K562 (cell line): ENCODE results near the gene AS3MT. TPM values are rescaled to one million over a fixed set of nuclear protein-coding genes. Genes with fewer than 3 reads are reported as not detected.
A peak's percentile ranks its signal among the peaks of the same experiment; 100 is the strongest.

Source experiments
- ATF1 ChIP-seq, 2 experiments: fragments of 450-650 bp in 1 of 2; IDR thresholded peaks; 2 replicates each; pipeline ENCODE4 v1.6.1; 2016; ENCODE audit warnings: missing compliant biosample characterization in 1 of 2, missing genetic modification characterization in 1 of 2
- CBFB ChIP-seq: sonication (generic); formaldehyde crosslinking; IDR thresholded peaks from 2 replicates; pipeline ENCODE4 v1.4.0; 2020; ENCODE audit warnings: mild to moderate bottlenecking, missing genetic modification reagents
- CBX5 ChIP-seq: IDR thresholded peaks from 2 replicates; pipeline ENCODE4 v1.6.1; 2014; ENCODE audit warnings: low read depth, borderline replicate concordance
- EP300 ChIP-seq: IDR thresholded peaks from 2 replicates; pipeline ENCODE4 v1.6.1; 2012; ENCODE audit warnings: low read length, improper control_type of control experiment
- ETV6 ChIP-seq, 3 experiments: fragments of 150-350 bp in 1 of 3; sonication (generic) in 1 of 3; formaldehyde crosslinking in 1 of 3; IDR thresholded peaks; 2 replicates each; pipeline versions ENCODE4 v1.6.1 to v1.8.0; 2014 to 2022; ENCODE audit warnings: borderline replicate concordance in 2 of 3, low read depth in 2 of 3, antibody characterized with exemption in 1 of 3, low read length in 1 of 3, mild to moderate bottlenecking in 1 of 3, missing genetic modification reagents in 1 of 3
- FOXP1 ChIP-seq: sonication (generic); formaldehyde crosslinking; IDR thresholded peaks from 2 replicates; pipeline ENCODE4 v1.8.0; 2022; ENCODE audit warnings: mild to moderate bottlenecking, missing genetic modification reagents
- KAT8 ChIP-seq: fragments of 450-650 bp; IDR thresholded peaks from 2 replicates; pipeline ENCODE4 v1.6.1; 2016; ENCODE audit warnings: low read depth, mild to moderate bottlenecking
- L3MBTL2 ChIP-seq: fragments of 450-650 bp; IDR thresholded peaks from 2 replicates; pipeline ENCODE4 v1.6.1; 2016; ENCODE audit warnings: mild to moderate bottlenecking, moderate library complexity
- LEF1 ChIP-seq: fragments of 450-650 bp; IDR thresholded peaks from 2 replicates; pipeline ENCODE4 v1.6.1; 2016; ENCODE audit warnings: mild to moderate bottlenecking
- PHB ChIP-seq: fragments of 250-450 bp; sonication (Bioruptor Pico); IDR thresholded peaks from 2 replicates; pipeline ENCODE4 v1.5.0; 2021
- SMARCA4 ChIP-seq: fragments of 450-650 bp; IDR thresholded peaks from 2 replicates; pipeline ENCODE4 v1.6.1; 2016
- TEAD1 ChIP-seq, 2 experiments: fragments of 450-650 bp in 1 of 2; sonication (generic) in 1 of 2; formaldehyde crosslinking; IDR thresholded peaks; 2 replicates each; pipeline versions ENCODE4 v1.4.0 to v1.8.0; 2020 to 2022; ENCODE audit warnings: mild to moderate bottlenecking in 2 of 2, missing genetic modification reagents in 1 of 2
- TEAD4 ChIP-seq, 2 experiments: sonication (generic) in 1 of 2; formaldehyde crosslinking in 1 of 2; IDR thresholded peaks; 2 replicates each; pipeline versions ENCODE4 v1.6.1 to v1.8.0; 2012 to 2022; ENCODE audit warnings: borderline replicate concordance in 1 of 2, inconsistent platforms in 1 of 2, low read length in 1 of 2, mild to moderate bottlenecking in 1 of 2, missing genetic modification reagents in 1 of 2
- ZC3H4 ChIP-seq: sonication (generic); formaldehyde crosslinking; IDR thresholded peaks from 2 replicates; pipeline ENCODE4 v1.9.0; 2021; ENCODE audit warnings: missing genetic modification reagents, borderline replicate concordance
- ZFX ChIP-seq: sonication (generic); formaldehyde crosslinking; IDR thresholded peaks from 2 replicates; pipeline ENCODE4 v1.8.0; 2022; ENCODE audit warnings: mild to moderate bottlenecking, missing genetic modification reagents, moderate library complexity
- ZNF175 ChIP-seq: fragments of 200-800 bp; sonication (Bioruptor generic); IDR thresholded peaks from 2 replicates; pipeline ENCODE4 v1.6.1; 2016; ENCODE audit warnings: low read depth, mild to moderate bottlenecking, missing genetic modification characterization, missing compliant biosample characterization
- ZNF217 ChIP-seq: sonication (generic); formaldehyde crosslinking; IDR thresholded peaks from 2 replicates; pipeline ENCODE4 v1.8.0; 2022; ENCODE audit warnings: mild to moderate bottlenecking, missing genetic modification reagents
- ZNF232 ChIP-seq: sonication (generic); formaldehyde crosslinking; IDR thresholded peaks from 2 replicates; pipeline ENCODE4 v1.8.0; 2022; ENCODE audit warnings: mild to moderate bottlenecking, missing genetic modification reagents
- ZNF699 ChIP-seq: fragments of 250-450 bp; sonication (Bioruptor Pico); IDR thresholded peaks from 2 replicates; pipeline ENCODE4 v1.8.0; 2021; ENCODE audit warnings: mild to moderate bottlenecking, moderate library complexity; ENCODE audit not compliant: insufficient replicate concordance
- polyA plus RNA-seq, 8 experiments: library from polyadenylated mRNA; depleted of rRNA in 4 of 8; stranded (reverse) in 5 of 8; unstranded in 3 of 8; fragments of >200 nt; fragmentation: Nextera tagmentation in 2 of 8; fragmentation: Illumina TruSeq in 1 of 8; extraction: Ambion mirVana in 2 of 8; extraction: Trizol in 1 of 8; gene quantifications; 2 replicates each; pipeline versions ENCODE4 v1.2.1 to v1.2.3, GENCODE V29; 2011 to 2014; ENCODE audit warnings: inconsistent platforms in 1 of 8, missing spikeins in 1 of 8
- total RNA-seq, 7 experiments: library from RNA; depleted of rRNA in 6 of 7; stranded (reverse); fragments of >200 nt in 6 of 7; fragmentation: Illumina TruSeq in 2 of 7; extraction: Trizol in 2 of 7; gene quantifications; 2 replicates each; pipeline versions ENCODE4 v1.2.1 to v1.2.3, GENCODE V29; 2011 to 2021; ENCODE audit warnings: low replicate concordance in 1 of 7
- TF ChIP-seq, protein P1 (sequence below): fragments of 200-800 bp; sonication (Bioruptor generic); IDR thresholded peaks from 2 replicates; pipeline ENCODE4 v1.6.1; 2017; ENCODE audit warnings: missing genetic modification characterization, missing compliant biosample characterization
- TF ChIP-seq, protein P2 (sequence below), 2 experiments: IDR thresholded peaks; 2 replicates each; pipeline ENCODE4 v1.6.1; 2011; ENCODE audit warnings: borderline replicate concordance in 1 of 2, control low read depth in 1 of 2, low read depth in 1 of 2, low read length in 1 of 2, mild to moderate bottlenecking in 1 of 2, mixed read lengths in 1 of 2, moderate library complexity in 1 of 2; ENCODE audit not compliant: insufficient read depth in 1 of 2, insufficient read length in 1 of 2, poor library complexity in 1 of 2, severe bottlenecking in 1 of 2; ENCODE audit errors: extremely low read depth in 1 of 2
- TF ChIP-seq, protein P3 (sequence below): sonication (generic); formaldehyde crosslinking; IDR thresholded peaks from 2 replicates; pipeline ENCODE4 v1.8.1; 2023; ENCODE audit warnings: mild to moderate bottlenecking, missing genetic modification reagents

The AS3MT gene
- total and polyA plus RNA-seq, 9 of the 15 experiments (the other 6 are each of a cell fraction or from before 2014, with no cell fraction given), result 0.04 to 0.33 (median 0.19) TPM; not detected in 2

DNA sequence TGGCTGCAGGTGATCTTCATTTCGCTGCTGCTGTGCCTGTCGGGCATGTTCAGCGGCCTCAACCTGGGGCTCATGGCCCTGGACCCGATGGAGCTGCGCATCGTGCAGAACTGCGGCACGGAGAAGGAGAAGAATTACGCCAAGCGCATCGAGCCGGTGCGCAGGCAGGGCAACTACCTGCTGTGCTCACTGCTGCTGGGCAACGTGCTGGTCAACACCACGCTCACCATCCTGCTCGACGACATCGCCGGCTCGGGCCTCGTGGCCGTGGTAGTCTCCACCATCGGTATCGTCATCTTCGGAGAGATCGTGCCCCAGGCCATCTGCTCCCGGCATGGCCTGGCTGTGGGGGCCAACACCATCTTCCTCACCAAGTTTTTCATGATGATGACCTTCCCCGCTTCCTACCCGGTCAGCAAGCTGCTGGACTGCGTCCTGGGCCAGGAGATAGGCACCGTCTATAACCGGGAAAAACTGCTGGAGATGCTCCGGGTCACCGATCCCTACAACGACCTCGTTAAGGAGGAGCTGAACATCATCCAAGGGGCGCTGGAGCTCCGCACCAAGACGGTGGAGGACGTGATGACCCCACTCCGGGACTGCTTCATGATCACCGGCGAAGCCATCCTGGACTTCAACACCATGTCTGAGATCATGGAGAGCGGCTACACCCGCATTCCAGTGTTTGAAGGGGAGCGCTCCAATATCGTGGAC, 50.1 kb downstream of the AS3MT start (continued):
- TF ChIP-seq TEAD4 (IDR thresholded peaks at IDR 0.05; ENCODE audit: low read length), result no peak
- TF ChIP-seq TEAD4 (CRISPR knock-in tag; IDR thresholded peaks at IDR 0.05; ENCODE audit: borderline replicate concordance), result peak; percentile 78; the same call in 1 of the 2 replicates
- TF ChIP-seq FOXP1 (CRISPR knock-in tag), result 0 out of 2 replicates have a peak, but pooled peaks have one; percentile 46
- no peak for TF ChIP-seq EP300
- 0 out of 4 replicates have a peak, but pooled peaks of 1 of the 2 experiments have one; percentile 34 for TF ChIP-seq TEAD1 (CRISPR knock-in tag; IDR thresholded peaks at IDR 0.05)
- TF ChIP-seq, protein P1, sequence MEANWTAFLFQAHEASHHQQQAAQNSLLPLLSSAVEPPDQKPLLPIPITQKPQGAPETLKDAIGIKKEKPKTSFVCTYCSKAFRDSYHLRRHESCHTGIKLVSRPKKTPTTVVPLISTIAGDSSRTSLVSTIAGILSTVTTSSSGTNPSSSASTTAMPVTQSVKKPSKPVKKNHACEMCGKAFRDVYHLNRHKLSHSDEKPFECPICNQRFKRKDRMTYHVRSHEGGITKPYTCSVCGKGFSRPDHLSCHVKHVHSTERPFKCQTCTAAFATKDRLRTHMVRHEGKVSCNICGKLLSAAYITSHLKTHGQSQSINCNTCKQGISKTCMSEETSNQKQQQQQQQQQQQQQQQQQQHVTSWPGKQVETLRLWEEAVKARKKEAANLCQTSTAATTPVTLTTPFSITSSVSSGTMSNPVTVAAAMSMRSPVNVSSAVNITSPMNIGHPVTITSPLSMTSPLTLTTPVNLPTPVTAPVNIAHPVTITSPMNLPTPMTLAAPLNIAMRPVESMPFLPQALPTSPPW, result no peak
- TF ChIP-seq ZNF232 (CRISPR knock-in tag), result 0 out of 2 replicates have a peak, but pooled peaks have one; percentile 16
- TF ChIP-seq ZNF699 (CRISPR knock-in tag), result no peak
- TF ChIP-seq SMARCA4, result no peak
- no peak for TF ChIP-seq ETV6 (IDR thresholded peaks at IDR 0.05; ENCODE audit: borderline replicate concordance in 1 of 2, low read depth in 2 of 2, low read length in 1 of 2)
- no peak for TF ChIP-seq ETV6 (CRISPR knock-in tag; IDR thresholded peaks at IDR 0.05; ENCODE audit: borderline replicate concordance)
- peak; percentile 65 for TF ChIP-seq L3MBTL2
- no peak for TF ChIP-seq PHB (CRISPR knock-in tag)
- no peak for TF ChIP-seq ATF1 (CRISPR knock-in tag; IDR thresholded peaks at IDR 0.05)
- TF ChIP-seq ATF1 (tag; IDR thresholded peaks at IDR 0.05), result no peak
- TF ChIP-seq CBX5, result no peak
- peak; percentile 27 for TF ChIP-seq ZFX (CRISPR knock-in tag)
- no peak for TF ChIP-seq ZNF175
- TF ChIP-seq, protein P2, sequence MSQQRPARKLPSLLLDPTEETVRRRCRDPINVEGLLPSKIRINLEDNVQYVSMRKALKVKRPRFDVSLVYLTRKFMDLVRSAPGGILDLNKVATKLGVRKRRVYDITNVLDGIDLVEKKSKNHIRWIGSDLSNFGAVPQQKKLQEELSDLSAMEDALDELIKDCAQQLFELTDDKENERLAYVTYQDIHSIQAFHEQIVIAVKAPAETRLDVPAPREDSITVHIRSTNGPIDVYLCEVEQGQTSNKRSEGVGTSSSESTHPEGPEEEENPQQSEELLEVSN (IDR thresholded peaks at IDR 0.05; ENCODE audit: borderline replicate concordance in 1 of 2, extremely low read depth in 1 of 2, insufficient read depth in 1 of 2, insufficient read length in 1 of 2, low read depth in 1 of 2, low read length in 1 of 2, poor library complexity in 1 of 2, severe bottlenecking in 1 of 2), result peak; percentile 65 to 74
- no peak for TF ChIP-seq KAT8
- TF ChIP-seq CBFB (CRISPR knock-in tag), result 0 out of 2 replicates have a peak, but pooled peaks have one; percentile 80
- TF ChIP-seq ZNF217 (CRISPR knock-in tag), result no peak
- no peak for TF ChIP-seq ZC3H4 (CRISPR knock-in tag)
- TF ChIP-seq, protein P3, sequence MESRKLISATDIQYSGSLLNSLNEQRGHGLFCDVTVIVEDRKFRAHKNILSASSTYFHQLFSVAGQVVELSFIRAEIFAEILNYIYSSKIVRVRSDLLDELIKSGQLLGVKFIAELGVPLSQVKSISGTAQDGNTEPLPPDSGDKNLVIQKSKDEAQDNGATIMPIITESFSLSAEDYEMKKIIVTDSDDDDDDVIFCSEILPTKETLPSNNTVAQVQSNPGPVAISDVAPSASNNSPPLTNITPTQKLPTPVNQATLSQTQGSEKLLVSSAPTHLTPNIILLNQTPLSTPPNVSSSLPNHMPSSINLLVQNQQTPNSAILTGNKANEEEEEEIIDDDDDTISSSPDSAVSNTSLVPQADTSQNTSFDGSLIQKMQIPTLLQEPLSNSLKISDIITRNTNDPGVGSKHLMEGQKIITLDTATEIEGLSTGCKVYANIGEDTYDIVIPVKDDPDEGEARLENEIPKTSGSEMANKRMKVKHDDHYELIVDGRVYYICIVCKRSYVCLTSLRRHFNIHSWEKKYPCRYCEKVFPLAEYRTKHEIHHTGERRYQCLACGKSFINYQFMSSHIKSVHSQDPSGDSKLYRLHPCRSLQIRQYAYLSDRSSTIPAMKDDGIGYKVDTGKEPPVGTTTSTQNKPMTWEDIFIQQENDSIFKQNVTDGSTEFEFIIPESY (CRISPR knock-in tag), result 0 out of 2 replicates have a peak, but pooled peaks have one; percentile 62
- no peak for TF ChIP-seq LEF1
